RKO (cell line): ENCODE results near the gene SARNP.
A peak's percentile ranks its signal among the peaks of the same experiment; 100 is the strongest.
"Not testable (repeated sequence)": the region's sequence is repeated elsewhere in the genome, so short reads cannot be mapped to it uniquely, and the experiment has no call there.

ENCODE experiments used
- DNase-seq: peaks from one replicate; pipeline ENCODE4 v3.0.0-alpha.2; 2016; ENCODE audit warnings: low spot score

The SARNP gene

GRCh38 chr12:55839345-55840140 lies 22.0 kb upstream of the SARNP start:
- no peak for DNase-seq

GRCh38 chr12:55838361-55838760 lies 20.8 kb upstream of the SARNP start:
- no peak for DNase-seq

GRCh38 chr12:55834400-55834799 lies 16.9 kb upstream of the SARNP start:
- DNase-seq = not testable (repeated sequence)

- DNase-seq = no peak
These were observed 15.5 kb upstream of the SARNP start for GRCh38 chr12:55833056-55833455.

- no peak for DNase-seq
These were observed 13.9 kb upstream of the SARNP start for GRCh38 chr12:55831447-55831815.

GRCh38 chr12:55830601-55831446 lies 13.3 kb upstream of the SARNP start:
- peak; percentile 65 for DNase-seq

- peak; percentile 35 for DNase-seq
These were observed 12.6 kb upstream of the SARNP start for GRCh38 chr12:55829967-55830600.

GRCh38 chr12:55828357-55828756 lies 10.8 kb upstream of the SARNP start:
- no peak for DNase-seq

- no peak for DNase-seq
These were observed 10.3 kb upstream of the SARNP start for GRCh38 chr12:55827806-55828205.

- DNase-seq = no peak
These were observed 7.2 kb upstream of the SARNP start for GRCh38 chr12:55824726-55825125.

- DNase-seq = no peak
These were observed 5.9 kb upstream of the SARNP start for GRCh38 chr12:55823419-55823818.

GRCh38 chr12:55822228-55822627 lies 4.7 kb upstream of the SARNP start:
- DNase-seq = no peak

- peak; percentile 44 for DNase-seq
These were observed 3.2 kb upstream of the SARNP start for GRCh38 chr12:55820679-55821078.

GRCh38 chr12:55818886-55819285 lies 1.4 kb upstream of the SARNP start:
- DNase-seq = peak; percentile 38

GRCh38 chr12:55818140-55818728 lies 710 bp upstream of the SARNP start:
- peak; percentile 26 for DNase-seq

GRCh38 chr12:55816881-55817344 lies 611 bp downstream of the SARNP start:
- DNase-seq = peak; percentile 35

GRCh38 chr12:55815473-55815872 lies 2.1 kb downstream of the SARNP start:
- no peak for DNase-seq

GRCh38 chr12:55814257-55814656 lies 3.3 kb downstream of the SARNP start:
- no peak for DNase-seq

GRCh38 chr12:55812088-55812487 lies 5.4 kb downstream of the SARNP start:
- DNase-seq = no peak

- DNase-seq = no peak
These were observed 8.2 kb downstream of the SARNP start for GRCh38 chr12:55809274-55809673.

- DNase-seq = no peak
These were observed 10.5 kb downstream of the SARNP start for GRCh38 chr12:55806982-55807381.

- DNase-seq = no peak
These were observed 20.0 kb downstream of the SARNP start for GRCh38 chr12:55797550-55797949.
